Natural killer cell (primary cell): Measurements from ENCODE around the gene LENG9. TPM values are rescaled to one million over a fixed set of nuclear protein-coding genes. Genes with fewer than 3 reads are reported as not detected.
A peak's percentile ranks its signal among the peaks of the same experiment; 100 is the strongest.
"Not testable (repeated sequence)": the region's sequence is repeated elsewhere in the genome, so short reads cannot be mapped to it uniquely, and the experiment has no call there.

Source experiments
- ATAC-seq, 3 donors: fragments of 150-1000 bp in 2 of 3; fragments of 200-7000 bp in 1 of 3; cut with Tn5 transposase; 1 replicate in 1 of 3; 2 replicates in 2 of 3; pipeline ENCODE4 v1.10.0; 2021; ENCODE audit warnings: mild to moderate bottlenecking in 2 of 3, moderate library complexity in 2 of 3
- DNase-seq, 2 donors: peaks; one replicate each; pipeline versions ENCODE4 v3.0.0 to v3.0.0-alpha.2; 2013 to 2021; ENCODE audit warnings: mixed read lengths in 1 of 2
- H3K27ac ChIP-seq: one replicate; pipeline ENCODE4 v1.5.1; 2013; ENCODE audit warnings: mild to moderate bottlenecking, low read length
- H3K27me3 ChIP-seq: one replicate; pipeline ENCODE4 v1.6.1; 2013; ENCODE audit warnings: low read length; ENCODE audit not compliant: control insufficient read depth, insufficient read depth
- H3K36me3 ChIP-seq: one replicate; pipeline ENCODE4 v1.6.1; 2013; ENCODE audit warnings: low read length; ENCODE audit not compliant: control insufficient read depth, insufficient read depth
- H3K4me1 ChIP-seq: one replicate; pipeline ENCODE4 v1.6.1; 2013; ENCODE audit warnings: low read length; ENCODE audit not compliant: control insufficient read depth, insufficient read depth
- H3K4me3 ChIP-seq: one replicate; pipeline ENCODE4 v1.5.1; 2013; ENCODE audit warnings: low read length
- H3K9me3 ChIP-seq: one replicate; pipeline ENCODE4 v1.6.1; 2013; ENCODE audit warnings: low read length; ENCODE audit not compliant: control insufficient read depth, insufficient read depth
- H3K27ac Mint-ChIP-seq, 2 donors: one replicate each; pipeline ENCODE4 v1.8.0; 2022; ENCODE audit warnings: mild to moderate bottlenecking in 2 of 2, mixed read lengths in 2 of 2, moderate library complexity in 1 of 2
- H3K27me3 Mint-ChIP-seq, 2 donors: one replicate each; pipeline ENCODE4 v1.8.0; 2022; ENCODE audit warnings: low read depth in 2 of 2, mixed read lengths in 2 of 2
- H3K36me3 Mint-ChIP-seq: one replicate; pipeline ENCODE4 v1.8.0; 2022; ENCODE audit warnings: mixed read lengths
- H3K4me1 Mint-ChIP-seq, 2 donors: one replicate each; pipeline ENCODE4 v1.8.0; 2022; ENCODE audit warnings: mixed read lengths in 2 of 2
- H3K4me3 Mint-ChIP-seq: one replicate; pipeline ENCODE4 v1.8.0; 2022; ENCODE audit warnings: mild to moderate bottlenecking, moderate library complexity, mixed read lengths
- H3K9me3 Mint-ChIP-seq, 2 donors: one replicate each; pipeline ENCODE4 v1.8.0; 2022; ENCODE audit warnings: mixed read lengths in 2 of 2
- CTCF ChIP-seq: fragments of 200-600 bp; IDR thresholded peaks from one replicate; pipeline ENCODE4 v1.8.0; 2022; ENCODE audit warnings: antibody characterized with exemption
- WGBS: methylation state at CpG from one replicate; pipeline ENCODE4 v1.1.7; 2013; ENCODE audit warnings: missing lambda C conversion rate; ENCODE audit not compliant: insufficient coverage; 5-methylcytosine and 5-hydroxymethylcytosine counted together
- intact Hi-C: fragments of 100-400 bp; cut with micrococcal nuclease; formaldehyde crosslinking; loops from one replicate; pipeline ENCODE4 v1.14.2; 2022
- total RNA-seq, 4 donors: library from RNA; stranded (reverse); fragments of 120-200 nt in 1 of 4; gene quantifications; one replicate each; pipeline versions ENCODE4 v1.2.3 to v1.2.4, GENCODE V29; 2013 to 2022

Gene LENG9
- total RNA-seq, 3 donors from 2014 or later (not counting 1 experiment from before 2014, with no cell fraction given): 3.2 to 5.6 (median 4.3) TPM

- peaks cover 31 to 40% of the 10 kb centered on the region in 2 donors for H3K27me3 Mint-ChIP-seq
- intact Hi-C loops: no loop called here
- TF ChIP-seq CTCF: no peak
Measured at GRCh38 chr19:54469496-54469934, 5.9 kb upstream of the LENG9 start.

GRCh38 chr19:54466110-54466480 is 2.5 kb upstream of the LENG9 start:
- H3K4me3 ChIP-seq, H3K36me3 Mint-ChIP-seq, H3K9me3 ChIP-seq, DNase-seq, ATAC-seq, intact Hi-C loops, H3K27ac ChIP-seq, H3K9me3 Mint-ChIP-seq, H3K36me3 ChIP-seq: not testable (repeated sequence)
- Histone ChIP-seq H3K27me3 (peaks cover 17% of the 10 kb centered on the region), H3K4me1 (peaks cover 36% of the 10 kb centered on the region)
- H3K4me3 Mint-ChIP-seq: peak overlapping the region; percentile 75
- H3K27ac Mint-ChIP-seq: peak overlapping the region in 1 of 2 donors; percentile 21
- peaks cover 24 to 25% of the 10 kb centered on the region in 2 donors for H3K27me3 Mint-ChIP-seq
- WGBS: 95% methylated on average over 14 of the region's 14 CpGs
- peaks cover 18 to 41% of the 10 kb centered on the region in 2 donors for H3K4me1 Mint-ChIP-seq

More at GRCh38 chr19:54469496-54469934, 5.9 kb upstream of the LENG9 start:
- Histone ChIP-seq H3K27ac (no peak overlapping the region), H3K4me3 (no peak overlapping the region), H3K36me3 (no peaks in the 10 kb centered on the region), H3K9me3 (no peaks in the 10 kb centered on the region), H3K27me3 (peaks cover 28% of the 10 kb centered on the region), H3K4me1 (peaks cover 22% of the 10 kb centered on the region)
- no peak overlapping the region for H3K4me3 Mint-ChIP-seq
- WGBS: 87% methylated on average over 8 of the region's 8 CpGs
- peaks cover 0 to 30% of the 10 kb centered on the region in 2 donors for H3K4me1 Mint-ChIP-seq
- H3K36me3 Mint-ChIP-seq: no peaks in the 10 kb centered on the region
- no peak overlapping the region for H3K27ac Mint-ChIP-seq
- no peak for DNase-seq
- no peak for ATAC-seq
- H3K9me3 Mint-ChIP-seq: no peaks in the 10 kb centered on the region

DNA sequence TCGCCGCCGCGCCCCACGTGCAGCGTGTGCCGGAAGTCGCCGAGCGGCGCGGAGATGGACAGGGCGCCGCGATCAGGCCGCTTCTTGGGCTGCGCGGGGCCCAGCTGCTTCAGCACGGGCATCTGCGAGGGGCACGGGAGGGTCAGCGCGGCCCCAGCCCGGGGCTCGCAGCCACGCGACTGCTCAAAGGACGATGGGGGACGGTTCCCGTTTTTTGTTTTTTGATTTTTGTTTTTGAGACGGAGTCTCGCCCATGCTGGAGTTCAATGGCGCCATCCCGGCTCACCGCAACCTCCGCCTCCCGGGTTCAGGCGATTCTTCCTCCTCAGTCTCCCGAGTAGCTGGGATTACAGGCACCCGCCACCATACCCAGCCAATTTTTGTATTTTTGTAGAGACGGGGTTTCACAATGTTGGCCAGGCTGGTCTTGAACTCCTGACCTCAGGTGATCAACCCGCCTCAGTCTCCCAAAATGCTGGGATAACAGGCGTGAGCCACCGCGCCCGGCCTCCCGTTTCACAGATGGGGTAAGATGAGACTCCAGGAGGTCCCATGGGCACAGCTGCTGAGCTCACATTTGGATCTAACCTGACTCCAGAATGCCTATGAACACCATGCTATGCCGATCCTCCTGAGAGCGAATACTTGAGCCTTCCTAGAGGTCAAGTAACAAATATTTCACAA is 2.0 kb upstream of the LENG9 start:
- Mint-ChIP-seq H3K27me3 (peaks cover 21% of the 10 kb centered on the region in 2 donors), H3K27ac (peak overlapping the region in 1 of 2 donors; percentile 21), H3K4me3 (peak overlapping the region; percentile 75), H3K9me3 (no peaks in the 10 kb centered on the region), H3K36me3 (no peaks in the 10 kb centered on the region), H3K4me1 (peaks cover 18 to 40% of the 10 kb centered on the region in 2 donors)
- Histone ChIP-seq H3K4me3 (no peak overlapping the region), H3K27me3 (peaks cover 12% of the 10 kb centered on the region), H3K9me3 (no peaks in the 10 kb centered on the region), H3K4me1 (peaks cover 31% of the 10 kb centered on the region), H3K36me3 (peaks cover 15% of the 10 kb centered on the region), H3K27ac (no peak overlapping the region)
- 79% methylated on average over 49 of the region's 49 CpGs for WGBS
- ATAC-seq: no peak
- DNase-seq: peak in 1 of 2 donors; percentile 23
- no peak for TF ChIP-seq CTCF
- intact Hi-C loops: no loop called here

DNA sequence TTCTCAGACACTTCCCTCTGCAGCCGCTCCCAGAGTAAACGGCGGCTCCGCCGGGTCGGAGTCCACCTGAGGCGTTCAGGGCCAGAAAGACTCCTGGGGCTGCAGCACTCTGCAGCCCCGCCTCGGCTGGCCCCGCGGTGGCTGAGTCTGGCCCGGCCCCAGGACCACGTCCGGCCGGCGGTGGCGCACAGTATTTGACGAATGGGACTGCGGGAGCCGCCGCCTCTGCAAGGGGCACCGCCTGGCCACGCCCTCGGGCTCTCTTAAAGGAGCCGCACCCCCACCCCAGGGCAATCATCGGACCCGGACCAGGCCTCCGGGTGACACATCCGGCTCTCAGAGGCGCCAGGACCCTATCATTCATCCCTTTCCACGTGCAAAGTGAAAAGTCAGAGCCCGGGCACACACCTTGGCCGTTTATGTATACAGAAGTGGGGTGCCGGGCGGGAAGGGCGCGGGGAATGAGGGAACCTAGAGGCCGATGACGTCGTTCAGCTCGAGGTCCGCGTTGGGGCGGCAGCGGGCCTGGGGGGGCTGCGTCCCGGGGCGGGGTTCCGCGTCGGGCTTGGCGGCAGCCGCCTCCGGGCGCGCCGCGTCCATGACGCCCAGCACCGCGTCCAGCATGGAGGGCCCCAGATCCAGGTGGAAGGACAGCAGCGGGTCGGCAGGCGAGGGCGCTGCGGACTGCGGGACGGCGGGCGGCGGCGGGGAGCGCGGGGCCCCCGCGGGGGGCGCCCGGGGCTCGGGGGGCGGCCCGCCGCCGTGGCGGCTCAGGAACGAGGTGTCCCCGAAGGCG is 1.2 kb upstream of the LENG9 start:
- 5% methylated on average over 87 of the region's 87 CpGs for WGBS
- Histone ChIP-seq H3K4me3 (peak overlapping the region; percentile 48), H3K4me1 (peaks cover 30% of the 10 kb centered on the region), H3K27ac (peak overlapping the region; percentile 83), H3K27me3 (peaks cover 4% of the 10 kb centered on the region), H3K36me3 (peaks cover 19% of the 10 kb centered on the region), H3K9me3 (no peaks in the 10 kb centered on the region)
- H3K36me3 Mint-ChIP-seq: no peaks in the 10 kb centered on the region
- ATAC-seq: peak; percentile 20 to 53 (median 41)
- DNase-seq: peak; percentile 69 to 71
- H3K4me1 Mint-ChIP-seq: peaks cover 20 to 35% of the 10 kb centered on the region in 2 donors
- no peak for TF ChIP-seq CTCF
- peaks cover 13 to 14% of the 10 kb centered on the region in 2 donors for H3K27me3 Mint-ChIP-seq
- H3K27ac Mint-ChIP-seq: peak overlapping the region; percentile 88 to 97
- intact Hi-C loops: loop anchor here (1.0 kb wide), 2 partner anchors 16 to 794 kb away; partner anchors contain the start of genes LENG8 and PPP6R1
- H3K4me3 Mint-ChIP-seq: peak overlapping the region; percentile 83
- no peaks in the 10 kb centered on the region for H3K9me3 Mint-ChIP-seq
